ENCODE results near the gene TMEM52.

The TMEM52 gene

GRCh38 chr1:1919304-1920056, 401 bp upstream of the TMEM52 start (continued):
- TF ChIP-seq ZBTB44 (tag by site-specific recombination; IDR thresholded peaks at IDR 0.05) (no peak), IKZF3 (tag by site-specific recombination; IDR thresholded peaks at IDR 0.05) (no peak), ZNF175 (tag by site-specific recombination; IDR thresholded peaks at IDR 0.05) (no peak), SP3 (tag by site-specific recombination; IDR thresholded peaks at IDR 0.05) (peak; percentile 99), INSM2 (tag by site-specific recombination; IDR thresholded peaks at IDR 0.05) (no peak), GFI1B (tag by site-specific recombination; IDR thresholded peaks at IDR 0.05) (no peak), ZNF292 (tag by site-specific recombination; IDR thresholded peaks at IDR 0.05; ENCODE audit: borderline replicate concordance, low read depth) (no peak), ZIC2 (tag by site-specific recombination; IDR thresholded peaks at IDR 0.05) (peak; percentile 35; the same call in 1 of the 2 replicates), BCL11A (tag by site-specific recombination; IDR thresholded peaks at IDR 0.05; ENCODE audit: low read depth) (no peak), ATF2 (tag by site-specific recombination; IDR thresholded peaks at IDR 0.05; ENCODE audit: low read depth) (no peak), ZNF132 (tag by site-specific recombination; IDR thresholded peaks at IDR 0.05; ENCODE audit: borderline replicate concordance) (no peak), ZNF549 (tag by site-specific recombination; IDR thresholded peaks at IDR 0.05) (no peak), SCRT2 (tag by site-specific recombination; IDR thresholded peaks at IDR 0.05) (no peak), SP2 (tag by site-specific recombination; IDR thresholded peaks at IDR 0.05) (peak; percentile 97), REPIN1 (tag by site-specific recombination; IDR thresholded peaks at IDR 0.05; ENCODE audit: low read depth) (no peak), TRIM28 (IDR thresholded peaks at IDR 0.05; ENCODE audit: borderline replicate concordance, low read length) (no peak), ZFP3 (tag by site-specific recombination; IDR thresholded peaks at IDR 0.05; ENCODE audit: low read depth) (no peak), ZNF670 (tag by site-specific recombination; IDR thresholded peaks at IDR 0.05; ENCODE audit: low read depth) (no peak), ZNF521 (tag by site-specific recombination; IDR thresholded peaks at IDR 0.05) (no peak), ZNF837 (tag by site-specific recombination; IDR thresholded peaks at IDR 0.05) (no peak), ZNF423 (tag by site-specific recombination; IDR thresholded peaks at IDR 0.05) (no peak), ZNF311 (tag by site-specific recombination; IDR thresholded peaks at IDR 0.05; ENCODE audit: borderline replicate concordance) (no peak), MEIS1 (CRISPR knock-in tag; IDR thresholded peaks at IDR 0.05; ENCODE audit: borderline replicate concordance) (no peak), ZNF529 (tag by site-specific recombination; IDR thresholded peaks at IDR 0.05; ENCODE audit: insufficient replicate concordance) (no peak), KLF1 (tag by site-specific recombination; IDR thresholded peaks at IDR 0.05) (peak; percentile 97), ZNF621 (tag by site-specific recombination; IDR thresholded peaks at IDR 0.05) (no peak), ZNF148 (tag by site-specific recombination; IDR thresholded peaks at IDR 0.05; ENCODE audit: borderline replicate concordance) (no peak), ZNF19 (tag by site-specific recombination; IDR thresholded peaks at IDR 0.05; ENCODE audit: low read depth) (no peak), CTCF (tag by site-specific recombination; IDR thresholded peaks at IDR 0.05) (no peak)
